ENCODE results near the gene SYNDIG1.

Gene SYNDIG1

DNA sequence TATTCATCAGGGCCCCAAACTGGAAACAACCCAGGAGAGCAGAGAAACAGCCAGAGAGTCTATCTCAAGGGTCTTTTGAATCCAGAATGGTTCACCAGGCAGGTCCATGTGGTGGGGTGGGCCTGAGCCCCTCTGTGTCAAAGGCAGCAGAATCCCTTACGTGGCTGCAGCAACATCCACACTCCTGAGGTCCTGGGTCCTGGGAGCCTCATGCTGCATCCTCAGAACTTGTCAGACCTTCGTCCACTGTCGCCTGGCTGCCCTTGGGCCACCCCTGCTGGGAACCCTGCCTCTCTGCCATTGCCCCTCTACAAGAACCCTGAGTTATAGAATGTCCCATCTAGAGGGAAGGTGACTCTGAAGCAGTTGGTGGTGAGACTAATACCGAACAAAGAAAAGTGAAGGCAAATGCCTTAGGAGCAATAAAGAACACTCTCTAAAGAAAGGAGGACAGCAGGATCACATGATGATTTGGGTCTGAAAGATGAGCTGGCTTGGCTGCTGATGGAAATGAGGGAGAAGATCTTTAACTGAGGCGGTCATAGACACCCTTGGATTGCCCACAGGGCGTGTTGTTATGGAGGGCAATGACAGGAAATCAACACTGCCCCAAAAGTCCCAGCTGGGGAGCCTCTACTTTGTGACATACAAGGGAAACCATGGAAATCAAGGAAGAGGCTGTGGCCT, 161.2 kb downstream of the SYNDIG1 start:
- DNase-seq (ENCODE audit: low read depth, low spot score): no peak

DNA sequence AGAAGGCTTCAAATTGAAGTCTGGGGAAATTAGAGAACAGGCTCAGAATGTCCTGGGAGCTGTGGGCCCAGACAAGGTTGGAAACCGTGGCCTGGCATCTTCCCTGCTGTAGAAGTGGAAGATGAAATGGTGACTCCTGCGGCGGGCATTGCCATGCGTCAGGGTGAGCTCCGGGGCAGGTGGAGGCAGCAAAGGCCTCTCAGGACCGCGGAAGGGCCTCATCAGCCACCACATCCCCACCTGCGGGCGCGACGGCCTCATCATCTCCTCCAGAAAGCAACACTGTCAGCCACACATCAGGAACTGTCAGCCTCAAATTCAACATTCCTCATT, 161.7 kb downstream of the SYNDIG1 start:
- DNase-seq (ENCODE audit: low read depth, low spot score): no peak

DNA sequence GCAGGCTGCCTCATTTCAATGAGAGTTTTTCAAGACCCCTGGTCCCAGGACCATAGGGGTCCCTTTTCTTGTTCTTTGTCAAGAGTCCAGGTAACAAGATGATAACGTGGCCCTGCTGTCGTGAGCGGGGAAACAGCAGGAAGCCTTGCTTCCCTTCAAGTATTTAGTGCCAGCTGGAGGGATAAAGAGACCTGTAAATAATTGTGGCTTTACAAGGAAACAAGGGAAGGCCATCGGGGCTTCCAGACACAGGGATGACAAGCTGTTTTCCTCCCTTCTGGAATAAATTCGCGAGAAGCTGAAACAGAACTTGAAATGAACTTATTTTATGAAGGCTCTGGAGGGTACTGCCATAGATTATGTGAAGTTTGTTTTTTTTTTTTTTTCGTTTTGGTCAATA, 163.2 kb downstream of the SYNDIG1 start:
- DNase-seq (ENCODE audit: low read depth, low spot score): no peak

DNA sequence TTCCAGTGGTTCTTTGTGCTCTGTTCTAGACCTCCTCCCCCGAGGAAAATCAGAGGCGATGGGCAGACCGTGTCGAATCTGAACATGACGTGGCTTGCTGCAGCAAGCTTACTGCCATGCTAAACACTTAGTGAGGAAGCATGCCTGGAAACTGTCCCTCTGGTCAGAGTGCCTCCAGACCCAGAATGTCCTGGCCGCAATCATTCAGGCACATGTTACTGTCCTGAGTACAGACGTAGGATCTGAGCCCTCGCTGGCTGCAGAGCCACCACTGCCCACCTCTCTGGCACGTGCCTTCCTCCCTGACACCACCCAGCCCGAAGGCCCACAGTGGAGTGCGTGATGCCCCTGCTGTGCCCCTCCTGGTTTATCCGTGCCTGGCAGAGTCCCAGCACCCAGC, 163.6 kb downstream of the SYNDIG1 start:
- DNase-seq (ENCODE audit: low read depth, low spot score): no peak

DNA sequence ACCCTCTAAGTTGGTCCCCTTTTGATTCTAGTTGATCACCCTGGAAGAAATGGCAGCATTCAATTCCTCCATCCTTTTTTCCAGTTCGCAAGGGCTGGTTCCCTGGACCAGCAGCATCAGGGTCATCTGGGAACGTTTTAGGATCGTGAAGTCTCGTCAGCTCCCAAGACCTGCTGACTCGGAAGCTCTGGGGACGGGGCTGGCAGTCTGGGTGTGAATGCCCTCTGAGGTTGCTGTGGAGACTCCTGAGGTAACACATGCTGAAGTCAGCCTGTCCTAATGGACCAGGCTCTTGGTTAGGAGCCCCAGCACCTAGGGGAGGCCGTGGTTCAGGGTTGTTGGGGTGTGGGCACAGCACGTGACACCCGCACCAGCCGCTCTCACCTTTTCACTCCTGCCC, 164.1 kb downstream of the SYNDIG1 start:
- DNase-seq (ENCODE audit: low read depth, low spot score): no peak

DNA sequence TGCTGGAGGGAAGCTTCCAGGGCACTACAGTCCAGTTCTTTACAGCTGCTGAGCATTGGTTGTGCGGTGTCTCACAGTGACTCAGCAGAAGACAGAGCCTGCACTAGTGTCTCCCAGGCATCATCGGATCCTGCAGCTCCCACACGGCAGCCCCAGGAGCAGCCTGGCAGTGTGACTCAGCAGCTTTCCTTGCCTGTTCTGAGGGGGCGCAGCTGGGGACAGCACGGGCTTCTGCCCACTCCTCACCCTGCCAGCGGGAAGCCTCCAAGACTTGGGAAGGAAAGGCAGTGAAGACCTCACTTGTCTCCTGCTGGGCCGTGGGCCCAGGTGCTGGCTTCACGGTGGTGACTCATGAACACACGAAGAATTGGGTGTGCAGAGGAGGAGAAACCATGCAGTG, 165.4 kb downstream of the SYNDIG1 start:
- DNase-seq (ENCODE audit: low read depth, low spot score): no peak

DNA sequence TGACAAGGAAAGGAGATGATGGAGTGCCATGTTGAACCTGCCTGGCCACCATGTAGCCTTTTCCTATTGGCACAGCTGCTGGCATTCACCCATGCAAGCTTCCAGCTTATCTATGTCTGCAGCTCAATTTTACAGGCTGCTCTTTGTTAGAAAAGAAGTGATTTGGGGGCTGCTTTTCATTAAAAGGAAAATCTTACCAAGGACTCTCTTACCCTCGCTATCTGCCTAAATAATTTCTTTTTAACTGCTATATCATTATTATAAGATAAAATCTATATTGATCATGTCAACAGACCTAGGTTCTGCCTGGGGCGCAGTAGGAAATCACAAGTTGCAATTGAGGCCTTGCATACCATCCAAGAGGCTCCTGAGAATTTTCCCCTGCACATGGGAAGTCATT, 167.2 kb downstream of the SYNDIG1 start:
- no peak for DNase-seq (ENCODE audit: low read depth, low spot score)

DNA sequence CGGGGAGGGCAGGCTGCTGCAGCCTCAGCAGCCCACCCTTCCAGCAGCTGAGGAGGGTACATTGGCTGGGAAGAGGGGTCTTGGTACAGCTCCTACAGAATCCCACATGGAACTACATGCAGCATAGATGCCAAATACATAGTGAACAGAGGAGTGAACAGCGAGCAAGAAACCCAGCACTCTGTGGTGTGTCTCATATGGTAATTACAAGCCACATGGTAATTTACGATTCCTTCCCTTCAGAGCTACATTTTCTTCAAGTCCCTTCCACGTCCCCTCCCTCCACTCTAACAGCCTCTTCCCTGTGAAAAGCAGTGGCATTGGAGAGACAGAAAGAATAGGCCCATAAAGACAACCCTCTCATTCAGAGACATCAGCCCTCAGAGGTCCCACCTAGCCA, 167.7 kb downstream of the SYNDIG1 start:
- DNase-seq (ENCODE audit: low read depth, low spot score): no peak

DNA sequence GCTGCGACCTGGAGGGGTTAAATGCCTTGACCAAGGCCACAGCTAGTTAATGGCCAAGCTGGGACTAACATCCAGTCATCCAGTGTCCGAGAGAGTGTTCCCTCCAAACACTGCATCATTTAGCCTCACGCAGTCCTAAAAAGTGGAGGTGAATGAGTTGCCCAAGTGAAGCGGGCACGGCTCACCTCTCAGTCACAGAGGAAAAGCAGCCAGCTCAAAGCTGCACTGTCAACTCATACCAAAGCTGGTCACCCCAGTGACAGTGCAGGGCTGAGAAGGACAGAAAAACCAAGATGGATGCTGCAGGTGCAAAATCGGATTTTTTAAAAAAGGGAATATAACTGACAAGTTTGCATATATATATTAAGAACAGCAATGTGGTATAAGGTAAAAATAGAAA, 168.5 kb downstream of the SYNDIG1 start:
- no peak for DNase-seq (ENCODE audit: low read depth, low spot score)

DNA sequence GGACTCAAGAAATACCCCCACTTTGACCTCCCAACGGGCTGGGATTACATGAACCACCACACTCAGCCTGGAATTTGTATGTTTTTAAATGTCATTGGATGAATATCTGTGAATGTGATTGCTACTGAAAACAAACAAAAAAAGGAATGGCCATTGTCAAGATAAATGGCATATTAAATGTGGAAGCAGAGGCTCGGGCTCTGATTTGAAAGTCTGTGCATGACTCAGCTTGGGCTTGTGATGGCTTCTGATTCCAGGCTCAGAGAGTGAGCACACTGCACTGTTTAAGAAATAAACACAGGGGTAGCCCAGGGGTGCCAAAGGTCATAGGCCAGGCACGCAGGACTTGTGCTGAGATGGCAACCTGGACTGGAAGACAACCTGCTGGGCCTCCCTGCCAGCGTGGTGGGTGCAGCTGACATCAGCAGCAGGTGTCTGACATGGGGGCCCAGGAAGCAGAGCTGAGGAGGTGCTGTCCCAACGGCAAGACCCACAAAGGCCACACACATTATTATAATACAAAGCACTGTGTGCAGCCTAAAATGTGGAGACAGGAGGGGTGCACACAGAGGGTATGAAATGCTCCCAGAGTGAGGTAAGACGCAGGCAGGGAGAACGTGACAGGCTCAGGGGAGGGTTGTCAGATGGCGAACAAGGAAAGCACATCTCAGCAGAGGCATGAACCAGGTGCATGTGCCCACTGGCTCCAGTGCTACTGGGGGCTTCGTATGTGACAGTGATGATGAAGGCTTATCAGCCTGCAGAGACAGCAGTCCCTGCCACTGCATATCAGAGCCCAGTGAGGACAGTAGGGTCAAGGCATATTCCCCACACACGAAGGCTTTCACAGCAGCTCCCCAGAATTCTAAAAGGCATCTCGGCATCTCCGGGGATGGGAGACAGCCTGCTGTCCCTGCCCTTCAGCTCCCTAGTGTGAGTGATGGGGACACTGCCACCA, 169.4 kb downstream of the SYNDIG1 start:
- no peak for DNase-seq (ENCODE audit: low read depth, low spot score)

DNA sequence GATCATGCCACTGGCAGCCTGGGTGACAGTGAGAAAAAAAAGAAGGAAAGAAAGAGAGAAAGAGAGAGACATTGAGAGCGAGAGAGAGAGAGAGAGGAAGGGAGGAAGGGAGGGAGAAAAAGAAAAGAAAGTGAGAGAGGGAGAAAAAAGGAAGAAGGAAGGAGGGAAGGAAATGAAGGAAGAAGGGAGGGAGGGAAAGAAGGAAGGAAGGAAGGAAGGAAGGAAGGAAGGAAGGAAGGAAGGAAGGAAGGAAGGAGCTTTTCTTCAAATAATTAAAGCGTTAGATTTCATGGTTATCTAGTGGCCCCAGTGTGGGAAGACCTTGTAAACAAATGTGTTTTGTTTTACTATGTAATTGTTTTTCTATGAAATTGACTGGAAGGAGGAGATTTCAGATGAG, 170.8 kb downstream of the SYNDIG1 start:
- no peak for DNase-seq (ENCODE audit: low read depth, low spot score)

DNA sequence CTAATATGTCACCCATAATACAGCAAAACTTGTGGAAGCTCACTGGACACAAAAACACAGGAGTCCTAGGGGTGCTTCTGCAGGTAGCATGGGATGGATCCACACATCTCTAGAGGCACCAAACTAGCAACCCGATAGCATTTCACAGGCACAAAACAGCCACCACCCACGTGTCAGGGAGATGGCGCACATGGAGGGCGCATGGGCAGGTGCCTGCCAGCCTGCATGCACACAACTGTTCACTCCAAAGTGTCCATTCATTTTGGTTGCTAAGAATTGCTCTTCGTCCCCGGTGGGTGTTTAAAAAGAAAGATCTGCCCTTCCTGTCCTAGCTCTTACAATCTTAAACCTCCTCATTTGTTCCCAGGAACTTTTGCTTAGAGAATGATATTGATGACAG, 171.3 kb downstream of the SYNDIG1 start:
- no peak for DNase-seq (ENCODE audit: low read depth, low spot score)

DNA sequence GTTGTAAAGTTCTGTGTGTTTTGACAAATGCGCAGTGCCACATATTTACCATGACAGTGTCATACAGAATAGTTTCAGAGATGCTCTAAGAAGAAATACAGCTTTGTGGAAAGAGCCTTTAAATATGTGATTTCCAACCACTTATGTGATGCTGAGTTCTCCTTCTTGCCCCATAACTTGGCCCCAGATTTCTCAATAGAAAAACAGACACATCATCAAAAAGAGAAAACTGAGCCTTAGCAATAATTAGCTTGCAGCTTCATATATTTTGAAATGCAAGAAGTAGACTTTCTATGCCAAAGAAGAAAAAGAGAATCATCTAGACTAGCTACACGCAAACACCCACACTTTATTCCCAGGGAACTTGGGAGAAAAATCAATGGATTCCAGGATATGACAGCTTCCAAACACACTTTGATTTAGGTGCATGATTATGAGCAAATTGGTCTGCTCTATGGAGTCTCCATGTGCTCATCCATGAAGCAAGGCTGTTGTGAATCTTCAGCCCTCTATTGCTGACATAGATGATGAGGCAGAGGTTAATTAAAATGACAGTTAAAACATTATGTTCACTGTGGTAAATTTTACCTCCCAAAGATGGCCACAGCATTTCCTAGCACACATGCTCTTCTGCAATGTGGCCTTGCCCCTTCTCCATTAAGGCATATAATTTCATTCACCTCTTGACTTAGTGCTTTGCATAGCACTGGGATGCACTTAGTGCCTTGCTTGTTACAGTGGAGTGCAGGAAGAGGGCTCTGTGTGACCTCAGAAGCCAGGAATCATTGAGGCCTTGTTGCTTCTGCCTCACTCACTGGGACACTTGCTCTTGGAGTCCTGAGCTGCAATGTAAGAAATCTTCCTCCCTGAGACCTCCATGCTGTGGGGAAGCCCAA, 174.6 kb downstream of the SYNDIG1 start:
- no peak for DNase-seq (ENCODE audit: low read depth, low spot score)

DNA sequence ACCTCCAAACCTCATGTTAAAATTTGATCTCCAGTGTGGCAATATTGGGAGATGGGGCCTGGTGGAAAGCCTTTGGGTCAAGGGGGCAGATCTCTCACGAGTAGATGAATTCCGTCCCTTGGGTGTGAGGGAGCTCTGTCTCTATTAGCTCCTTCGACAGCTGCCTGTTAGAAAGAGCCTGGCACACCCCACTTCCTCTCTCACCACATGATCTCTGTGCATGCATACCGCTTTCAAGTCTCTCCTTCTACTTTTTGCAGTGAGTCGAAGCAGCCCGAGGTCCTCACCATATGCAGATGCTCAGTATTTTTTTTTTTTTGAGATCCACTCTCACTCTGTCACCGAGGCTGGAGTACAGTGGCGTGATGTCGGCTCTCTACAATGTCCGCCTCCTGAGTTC, 176.9 kb downstream of the SYNDIG1 start:
- DNase-seq (ENCODE audit: low read depth, low spot score): no peak

DNA sequence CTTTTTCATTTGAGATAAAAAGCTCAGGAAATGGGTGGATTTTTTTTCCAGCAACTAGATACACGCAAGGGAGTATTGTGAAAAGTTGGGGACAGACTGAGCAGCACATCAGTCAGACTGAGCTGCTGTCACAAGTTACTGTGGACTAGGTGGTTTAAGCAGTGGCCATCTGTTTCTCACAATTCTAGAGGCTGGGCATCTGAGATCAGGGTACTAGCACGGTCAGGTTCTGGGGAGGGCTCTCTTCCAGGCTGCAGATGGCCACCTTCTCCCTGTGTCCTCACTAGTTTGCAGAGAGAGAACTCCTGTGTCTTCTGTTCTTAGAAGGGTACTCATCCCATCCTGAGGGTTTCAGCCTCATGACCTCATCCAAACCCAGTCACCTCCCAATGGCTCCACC, 178.3 kb downstream of the SYNDIG1 start:
- no peak for DNase-seq (ENCODE audit: low read depth, low spot score)

DNA sequence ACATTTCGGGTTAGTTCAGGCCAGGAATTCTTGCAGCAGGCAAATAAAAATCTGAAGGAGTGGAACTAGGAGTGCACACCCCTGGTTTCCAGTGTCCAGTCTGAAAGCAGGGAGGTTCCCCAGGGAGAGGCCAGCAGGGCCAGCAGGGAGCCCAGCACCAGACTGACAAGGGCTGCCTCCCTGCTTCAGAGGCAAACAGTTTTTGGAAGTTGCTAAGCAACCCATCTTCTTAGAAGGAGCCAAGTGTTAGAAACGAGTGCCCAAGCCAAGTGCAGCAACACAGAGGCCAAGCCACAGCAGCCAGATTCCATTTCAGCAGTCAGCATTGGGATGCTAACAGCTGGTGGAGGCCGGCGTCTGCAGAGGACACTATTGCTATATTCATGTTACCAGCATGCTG, 179.1 kb downstream of the SYNDIG1 start:
- no peak for DNase-seq (ENCODE audit: low read depth, low spot score)

DNA sequence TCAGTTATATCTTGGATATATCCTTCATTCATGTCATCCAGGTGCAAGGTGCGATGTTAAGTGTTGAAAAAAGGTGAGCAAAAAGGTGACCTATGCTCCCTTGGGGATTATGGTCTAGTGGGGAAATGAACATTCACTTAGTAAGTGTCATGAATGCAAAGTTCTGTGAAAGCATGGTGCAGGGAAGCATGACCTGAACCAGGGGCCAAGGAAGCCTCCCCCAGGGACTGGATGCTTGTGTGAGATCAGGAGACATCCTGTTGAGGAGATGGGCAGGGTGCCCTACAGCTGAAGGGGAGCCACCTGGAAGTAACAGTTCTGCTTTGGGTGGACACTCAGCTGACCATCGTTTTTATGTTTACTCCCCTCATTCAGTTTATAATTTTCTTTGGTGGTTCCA, 179.5 kb downstream of the SYNDIG1 start:
- DNase-seq (ENCODE audit: low read depth, low spot score): no peak

DNA sequence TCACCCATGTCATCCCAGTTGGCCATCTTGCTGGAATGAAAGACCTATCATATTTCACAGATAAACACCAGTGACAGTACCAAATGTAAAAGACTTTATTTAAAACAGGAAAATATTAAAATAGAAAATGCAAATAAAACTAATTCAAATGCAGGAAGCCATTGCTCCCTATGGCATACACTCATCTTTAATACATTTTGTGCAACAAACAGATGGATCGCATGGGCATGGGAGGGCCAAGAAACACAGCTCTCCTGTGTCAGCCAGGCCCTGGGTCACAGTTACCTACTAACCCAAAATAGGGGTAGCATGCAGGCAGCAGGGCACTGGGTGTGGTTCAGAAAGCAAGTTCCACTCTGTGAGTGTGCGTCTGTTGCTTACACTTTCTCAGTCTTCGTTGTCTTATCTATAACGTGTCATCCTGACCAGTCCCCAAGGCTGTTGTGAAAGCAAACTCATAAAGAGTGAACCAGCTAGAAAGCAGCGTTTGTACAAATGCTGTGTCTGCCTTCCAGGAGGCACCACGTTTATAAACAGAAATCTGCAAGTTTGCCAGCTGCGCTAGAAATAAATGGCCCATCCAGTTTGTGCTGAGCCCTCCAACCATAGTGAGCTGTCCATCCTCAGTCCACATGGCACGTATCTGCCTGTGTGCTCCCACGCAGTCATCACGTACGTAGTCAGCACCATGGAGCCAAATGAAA, 180.5 kb downstream of the SYNDIG1 start:
- DNase-seq (ENCODE audit: low read depth, low spot score): no peak

DNA sequence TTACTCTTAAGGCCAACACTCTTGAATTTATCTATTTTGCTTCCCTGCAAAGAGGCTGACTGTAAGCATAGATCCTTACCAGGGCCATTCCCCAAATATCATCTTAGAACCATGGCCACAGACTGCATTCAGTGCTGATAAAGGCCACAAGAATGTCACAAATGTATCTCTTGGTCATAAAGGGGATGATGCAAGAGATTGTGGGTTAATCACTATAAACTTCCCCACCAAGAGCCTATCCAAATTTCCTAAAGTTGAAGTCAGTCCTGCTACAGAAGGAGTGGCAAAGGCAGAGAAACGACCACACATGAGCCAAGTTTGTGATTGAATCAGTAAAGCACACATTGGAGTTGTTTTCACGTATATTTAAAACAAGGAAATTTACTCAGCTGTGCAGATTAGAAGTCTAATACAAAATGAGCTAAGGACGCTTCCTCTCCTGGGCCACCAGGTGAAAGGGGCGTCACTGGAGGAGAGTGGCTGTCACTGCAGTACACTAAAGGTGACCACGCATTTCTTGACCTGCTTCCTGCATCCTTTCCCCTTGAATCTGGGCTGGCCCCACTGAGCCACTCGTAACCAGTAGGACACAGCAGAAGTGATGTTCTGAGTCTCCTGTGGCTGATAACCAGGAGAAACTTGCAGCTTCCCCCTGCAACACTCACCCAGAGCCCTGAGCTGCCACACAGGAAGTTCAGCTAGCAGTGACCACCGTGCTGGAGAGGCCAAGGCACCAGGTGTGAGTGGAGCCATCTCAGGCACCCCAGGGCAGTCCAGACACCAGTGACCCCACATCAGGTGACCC, 181.9 kb downstream of the SYNDIG1 start:
- DNase-seq (ENCODE audit: low read depth, low spot score): no peak

DNA sequence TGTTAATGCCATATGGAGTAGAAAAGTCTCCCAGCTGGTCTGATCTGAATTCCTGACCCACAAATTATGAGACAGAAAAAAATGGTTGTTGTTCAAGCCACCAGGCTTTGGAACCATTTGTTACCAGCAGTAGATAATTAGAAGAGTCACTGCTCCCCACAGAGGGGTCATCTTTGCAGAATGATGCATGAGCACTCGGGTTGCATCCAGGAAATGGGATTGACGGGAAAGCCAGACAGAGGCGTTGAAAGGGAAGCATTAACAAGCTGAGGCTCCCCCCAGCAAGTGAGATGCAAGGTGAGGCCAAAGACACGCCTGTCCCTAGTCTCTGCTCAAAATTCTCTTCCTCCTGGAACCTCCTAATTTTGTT, 182.5 kb downstream of the SYNDIG1 start:
- no peak for DNase-seq (ENCODE audit: low read depth, low spot score)

DNA sequence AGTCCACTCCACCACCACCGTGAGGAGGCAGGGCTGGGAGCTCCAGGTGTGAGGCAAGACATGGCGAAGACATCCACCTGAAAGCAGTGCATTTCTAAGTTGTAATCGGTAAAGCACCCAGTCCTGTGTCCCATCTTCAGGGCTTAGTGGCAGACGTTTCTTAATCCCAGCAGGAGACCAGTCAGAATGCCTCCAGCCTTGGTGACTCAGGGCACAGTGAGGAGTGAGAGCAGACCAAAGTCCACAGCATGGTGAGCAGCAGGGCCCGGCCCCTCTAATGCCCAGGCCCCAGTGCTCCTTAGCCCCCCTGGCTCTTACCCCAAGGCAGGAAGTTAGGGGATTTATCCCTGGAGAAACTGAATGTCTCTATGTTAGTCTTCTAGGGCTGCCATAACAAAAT, 183.9 kb downstream of the SYNDIG1 start:
- DNase-seq (ENCODE audit: low read depth, low spot score): no peak

Data from activated CD4-positive, CD25-positive, alpha-beta regulatory T cell treated with anti-CD3 and anti-CD28 coated beads, Interleukin-2, amount 50 U/mL, for 16 hours (primary cell).